GF-D8 (cell line): Measurements from ENCODE around the gene MS4A8.
"Not testable (repeated sequence)": the region's sequence is repeated elsewhere in the genome, so short reads cannot be mapped to it uniquely, and the experiment has no call there.

Source experiments
- DNase-seq: peaks from one replicate; lab custom pipeline; 2025; lab: John Stamatoyannopoulos, UW

The MS4A8 gene

DNA sequence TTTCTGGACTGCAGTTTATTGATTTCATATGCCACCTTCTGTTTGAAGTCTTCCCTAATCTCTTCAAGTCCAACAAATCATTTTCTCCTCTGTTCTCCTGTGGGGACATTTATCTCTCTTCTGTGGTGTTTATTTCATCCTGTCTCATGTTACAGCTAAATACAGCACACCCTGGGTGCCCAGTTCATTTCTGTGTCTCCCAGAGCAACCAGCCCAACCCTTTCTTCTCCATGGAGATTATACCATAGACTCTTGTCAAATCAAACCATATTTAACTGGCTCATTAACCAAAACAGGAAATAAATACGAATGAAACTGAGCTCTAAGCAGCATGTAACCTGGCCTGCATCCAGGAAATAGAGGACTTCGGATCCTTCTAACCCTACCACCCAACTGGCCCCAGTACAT is at the start of gene MS4A8:
Gene MS4A8 (plus strand): TSS at position 329 of the 408 bp plus-strand sequence. CDS start 1,249 bp downstream, outside the sequence.
- no peak for DNase-seq

- DNase-seq, result no peak
Measured at GRCh38 chr11:60657888-60658287, 41.5 kb upstream of the MS4A8 start.

GRCh38 chr11:60658409-60658808 is 41.0 kb upstream of the MS4A8 start:
- no peak for DNase-seq

GRCh38 chr11:60672255-60672654 is 27.2 kb upstream of the MS4A8 start:
- DNase-seq, result no peak

- DNase-seq, result not testable (repeated sequence)
Measured at GRCh38 chr11:60678231-60678630, 21.2 kb upstream of the MS4A8 start.

DNA sequence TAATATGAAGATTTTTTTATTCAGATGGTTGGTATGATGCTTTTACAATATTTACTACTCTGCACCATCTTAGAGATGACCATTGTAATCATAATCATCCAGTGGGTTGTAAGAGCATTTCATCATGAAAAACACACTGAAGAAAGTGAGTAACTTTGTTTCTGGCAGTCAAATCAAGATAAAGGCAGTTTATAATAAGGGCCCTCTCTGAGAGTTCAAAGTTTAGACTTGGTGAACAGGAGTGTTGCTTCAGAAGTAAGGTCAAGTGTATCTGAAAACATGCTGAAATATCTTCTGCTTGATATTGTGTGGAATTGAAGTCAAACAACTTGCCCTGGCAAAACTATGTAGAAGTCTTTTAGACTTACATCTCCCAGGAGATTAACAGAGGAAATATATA is 19.5 kb upstream of the MS4A8 start:
- DNase-seq, result no peak

DNA sequence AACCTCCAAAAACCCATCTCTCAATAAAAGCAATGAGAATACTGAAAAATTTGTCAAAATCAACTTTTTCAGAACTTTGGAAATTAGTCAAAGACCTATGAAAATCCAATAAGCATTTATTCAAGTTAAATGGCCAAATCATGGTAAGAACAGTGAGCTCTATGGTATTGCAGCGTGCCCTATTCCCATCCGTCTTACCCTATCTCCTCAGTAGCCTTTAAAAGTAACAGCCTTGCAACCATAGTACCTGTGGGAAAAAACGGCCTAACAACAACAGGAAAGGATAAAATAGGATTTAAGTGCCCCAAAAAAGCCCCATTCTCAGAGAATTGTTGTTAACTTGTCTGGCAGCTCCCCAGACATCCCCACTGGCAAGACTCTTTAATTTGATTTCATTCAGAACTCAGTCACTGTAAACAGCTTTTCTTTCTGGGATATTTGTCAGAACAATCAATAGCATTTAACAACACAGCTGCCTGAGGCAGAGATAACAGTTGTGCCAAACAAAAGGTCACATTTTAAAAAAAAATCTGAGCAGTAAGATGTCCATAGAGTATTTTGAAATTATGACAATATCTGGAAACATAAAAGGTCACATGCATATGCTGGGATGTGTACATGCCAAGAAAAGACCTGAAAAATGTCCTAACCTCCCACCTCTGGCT is 18.8 kb upstream of the MS4A8 start:
- no peak for DNase-seq

DNA sequence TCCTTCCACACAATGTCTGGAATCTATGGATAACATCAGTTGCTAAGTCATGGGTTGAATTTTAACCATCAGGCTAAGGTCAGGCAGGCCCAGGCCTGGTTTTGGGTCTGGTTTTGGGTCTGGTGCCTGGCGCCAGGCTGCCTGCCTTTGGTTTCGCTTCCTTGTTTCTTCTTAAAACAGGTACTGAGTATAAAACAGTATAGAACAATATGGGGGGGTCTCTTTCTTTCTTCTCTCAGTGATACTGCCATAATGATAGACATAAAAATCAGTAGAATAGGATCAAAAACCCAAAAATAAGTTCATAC is 14.9 kb upstream of the MS4A8 start:
- not testable (repeated sequence) for DNase-seq

- DNase-seq, result no peak
Measured at GRCh38 chr11:60691661-60692060, 7.8 kb upstream of the MS4A8 start.

GRCh38 chr11:60699936-60700335 is 524 bp downstream of the MS4A8 start:
- no peak for DNase-seq

GRCh38 chr11:60700689-60701468 is 1.5 kb downstream of the MS4A8 start:
- DNase-seq, result no peak

GRCh38 chr11:60701469-60701818 is 2.0 kb downstream of the MS4A8 start:
- DNase-seq, result no peak

GRCh38 chr11:60703374-60703773 is 4.0 kb downstream of the MS4A8 start:
- DNase-seq, result no peak

DNA sequence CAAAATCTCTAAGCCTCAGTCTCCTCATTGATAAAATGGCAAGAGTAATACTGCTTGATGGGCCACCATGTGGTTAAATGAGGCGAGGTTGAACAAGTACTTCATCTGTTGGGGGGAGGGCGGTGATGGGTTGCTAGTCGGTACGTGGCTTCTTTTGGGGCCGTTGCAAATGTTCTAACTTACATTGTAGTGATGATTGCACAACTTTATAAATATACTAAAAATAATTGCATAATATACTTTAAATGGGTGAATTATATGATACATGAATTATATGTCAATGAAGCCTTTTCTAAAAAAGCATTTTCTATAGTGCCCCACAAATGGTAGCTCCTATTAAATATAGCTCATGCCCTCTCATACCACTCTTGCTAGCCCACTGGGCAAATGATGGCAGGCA is 6.5 kb downstream of the MS4A8 start:
- DNase-seq, result no peak

GRCh38 chr11:60706931-60707330 is 7.5 kb downstream of the MS4A8 start:
- DNase-seq, result no peak

DNA sequence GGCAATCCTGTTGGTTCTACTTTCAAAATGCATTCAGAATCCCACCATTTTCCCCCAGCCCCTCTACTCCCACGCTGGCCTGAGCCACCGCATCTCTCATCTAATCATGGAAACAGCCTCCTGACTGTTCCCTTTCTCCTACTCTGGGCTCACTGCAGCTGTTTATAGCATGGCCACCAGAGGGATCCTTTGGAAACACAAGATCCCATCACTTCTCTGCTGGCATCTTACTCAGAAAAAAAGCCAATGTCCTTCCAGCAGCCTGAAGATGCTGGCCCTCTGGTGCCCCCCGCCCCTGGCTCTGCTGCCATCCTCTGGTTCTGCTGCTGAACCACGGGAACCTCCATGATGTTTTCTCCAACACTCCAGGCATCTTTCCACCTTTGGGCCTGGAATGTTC is 11.1 kb downstream of the MS4A8 start:
- no peak for DNase-seq

- no peak for DNase-seq
Measured at GRCh38 chr11:60711276-60711675, 11.9 kb downstream of the MS4A8 start.

GRCh38 chr11:60713423-60713822 is 14.0 kb downstream of the MS4A8 start:
- DNase-seq, result not testable (repeated sequence)

GRCh38 chr11:60717956-60718355 is 18.5 kb downstream of the MS4A8 start:
- no peak for DNase-seq

- DNase-seq, result no peak
Measured at GRCh38 chr11:60718524-60719316, 19.3 kb downstream of the MS4A8 start.

GRCh38 chr11:60719391-60719790 is 20.0 kb downstream of the MS4A8 start:
- DNase-seq, result no peak

- DNase-seq, result no peak
Measured at GRCh38 chr11:60720460-60720859, 21.0 kb downstream of the MS4A8 start.

DNA sequence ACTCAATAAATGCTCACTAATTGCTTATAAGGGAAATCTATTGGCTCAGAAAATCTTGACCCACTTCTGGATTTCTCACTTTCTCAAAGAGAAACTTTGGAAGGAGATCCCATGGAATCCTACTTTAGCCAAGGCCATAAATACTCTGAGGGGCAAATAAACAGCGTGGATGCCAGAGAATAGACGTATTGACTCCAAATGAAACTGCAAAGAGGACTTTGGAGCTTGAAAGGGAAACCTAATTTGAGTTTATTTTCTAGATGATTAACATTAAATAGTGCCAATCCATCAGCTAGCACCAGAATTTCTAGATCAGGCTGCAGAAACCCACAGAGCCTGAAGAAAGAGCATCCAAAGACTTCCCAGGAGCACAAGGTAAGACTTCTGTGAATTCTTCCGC is 25.0 kb downstream of the MS4A8 start, which contains the start of gene MS4A18:
Gene MS4A18 (plus strand): TSS at position 301 of the 400 bp plus-strand sequence.
- DNase-seq, result no peak
